ENCODE results near the gene ZNF197.
"Not testable (repeated sequence)": the region's sequence is repeated elsewhere in the genome, so short reads cannot be mapped to it uniquely, and the experiment has no call there.

Gene ZNF197

DNA sequence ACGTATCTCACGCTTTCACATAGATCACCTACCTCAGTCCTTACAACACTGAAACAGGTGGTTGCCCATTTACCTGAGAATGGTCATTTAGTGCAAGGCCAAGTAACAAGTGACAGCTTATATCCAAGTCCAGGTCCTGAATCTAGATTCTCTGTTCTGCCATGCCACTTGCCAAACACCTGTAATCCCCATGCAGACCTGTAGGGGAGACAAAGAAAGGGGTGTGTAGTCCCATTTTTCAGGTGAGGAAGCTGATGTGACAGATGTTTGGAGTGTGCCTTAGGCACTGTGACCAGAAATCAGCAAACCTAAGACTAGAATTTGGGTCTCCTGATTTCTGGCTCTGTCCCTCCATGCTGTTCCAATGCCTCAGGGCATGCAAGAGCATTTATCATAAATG is 36.4 kb downstream of the ZNF197 start:
- in situ Hi-C loops (cut with HindIII; ENCODE audit: low sequenced_read_pairs): no loop called here
- no peak overlapping the region for H3K4me3 ChIP-seq (ENCODE audit: low read depth, low read length)
- no peak for DNase-seq (ENCODE audit: low read depth, low spot score)
- TF ChIP-seq, protein P1, sequence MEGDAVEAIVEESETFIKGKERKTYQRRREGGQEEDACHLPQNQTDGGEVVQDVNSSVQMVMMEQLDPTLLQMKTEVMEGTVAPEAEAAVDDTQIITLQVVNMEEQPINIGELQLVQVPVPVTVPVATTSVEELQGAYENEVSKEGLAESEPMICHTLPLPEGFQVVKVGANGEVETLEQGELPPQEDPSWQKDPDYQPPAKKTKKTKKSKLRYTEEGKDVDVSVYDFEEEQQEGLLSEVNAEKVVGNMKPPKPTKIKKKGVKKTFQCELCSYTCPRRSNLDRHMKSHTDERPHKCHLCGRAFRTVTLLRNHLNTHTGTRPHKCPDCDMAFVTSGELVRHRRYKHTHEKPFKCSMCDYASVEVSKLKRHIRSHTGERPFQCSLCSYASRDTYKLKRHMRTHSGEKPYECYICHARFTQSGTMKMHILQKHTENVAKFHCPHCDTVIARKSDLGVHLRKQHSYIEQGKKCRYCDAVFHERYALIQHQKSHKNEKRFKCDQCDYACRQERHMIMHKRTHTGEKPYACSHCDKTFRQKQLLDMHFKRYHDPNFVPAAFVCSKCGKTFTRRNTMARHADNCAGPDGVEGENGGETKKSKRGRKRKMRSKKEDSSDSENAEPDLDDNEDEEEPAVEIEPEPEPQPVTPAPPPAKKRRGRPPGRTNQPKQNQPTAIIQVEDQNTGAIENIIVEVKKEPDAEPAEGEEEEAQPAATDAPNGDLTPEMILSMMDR (IDR thresholded peaks at IDR 0.05; ENCODE audit: low read depth, low read length): peak; percentile 15

DNA sequence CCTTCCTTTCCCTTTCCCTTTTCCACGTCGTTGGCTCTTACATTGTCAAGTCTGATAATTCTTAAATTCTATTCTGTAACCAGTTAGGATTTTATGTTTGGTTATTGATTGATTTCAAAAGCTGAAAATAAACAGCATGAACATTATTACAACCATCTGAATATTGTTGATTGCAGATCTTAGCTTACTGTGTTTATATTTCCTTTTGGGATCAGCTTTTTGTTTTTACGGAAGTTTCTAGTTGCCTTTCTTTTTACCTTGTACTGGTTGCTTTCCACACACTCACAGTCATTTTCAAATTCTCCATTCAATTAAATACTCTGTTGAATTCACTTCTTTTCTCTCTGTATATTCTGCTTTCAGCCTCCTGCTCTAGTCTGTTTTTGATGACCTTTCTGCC is 40.3 kb downstream of the ZNF197 start:
- DNase-seq (ENCODE audit: low read depth, low spot score): no peak
- H3K4me3 ChIP-seq (ENCODE audit: low read depth, low read length): no peak overlapping the region
- TF ChIP-seq, protein P1 (IDR thresholded peaks at IDR 0.05; ENCODE audit: low read depth, low read length): no peak
- in situ Hi-C loops (cut with HindIII; ENCODE audit: low sequenced_read_pairs): no loop called here

DNA sequence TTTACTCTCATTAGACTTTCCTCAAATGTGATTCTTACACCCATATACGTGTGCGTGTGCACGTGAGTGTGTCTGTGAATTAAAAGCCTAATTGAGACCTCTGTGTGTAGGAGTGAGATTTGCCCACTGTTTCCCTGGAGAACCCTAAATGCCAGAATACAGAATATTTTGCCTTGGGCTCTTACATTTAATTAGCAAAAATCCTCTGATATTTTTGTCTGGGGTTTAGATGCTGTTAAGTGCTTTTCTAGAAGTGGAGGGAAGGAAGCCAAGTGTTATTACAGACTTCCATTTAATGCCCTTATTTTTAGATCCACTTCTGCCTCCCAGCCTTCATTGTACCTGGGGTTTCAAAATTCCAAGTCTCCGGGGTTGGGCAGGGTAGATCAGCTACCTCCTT is 41.5 kb downstream of the ZNF197 start:
- no peak overlapping the region for H3K4me3 ChIP-seq (ENCODE audit: low read depth, low read length)
- in situ Hi-C loops (cut with HindIII; ENCODE audit: low sequenced_read_pairs): no loop called here
- TF ChIP-seq, protein P1 (IDR thresholded peaks at IDR 0.05; ENCODE audit: low read depth, low read length): no peak
- DNase-seq (ENCODE audit: low read depth, low spot score): no peak

DNA sequence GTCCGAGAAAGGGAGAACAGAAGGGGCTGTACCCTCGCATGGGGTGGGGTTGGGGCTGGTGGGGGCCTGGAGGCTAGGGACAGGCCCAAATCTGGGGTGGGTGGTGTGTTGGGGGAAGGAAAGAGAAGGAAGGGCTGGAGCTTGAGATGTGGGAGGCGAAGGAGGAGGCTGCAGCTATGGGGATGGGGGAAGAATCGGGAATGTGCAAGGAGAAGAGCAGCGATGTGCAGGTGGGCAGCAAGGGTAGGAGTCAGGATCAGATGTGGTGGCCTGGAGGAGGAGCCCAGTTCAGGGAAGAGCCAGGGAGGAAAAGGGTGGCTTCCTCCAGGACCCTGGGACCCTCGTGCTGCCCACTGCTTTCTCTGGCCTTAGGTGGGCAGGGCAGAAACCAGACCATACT is 44.9 kb downstream of the ZNF197 start:
- no peak for DNase-seq (ENCODE audit: low read depth, low spot score)
- in situ Hi-C loops (cut with HindIII; ENCODE audit: low sequenced_read_pairs): no loop called here
- H3K4me3 ChIP-seq (ENCODE audit: low read depth, low read length): no peak overlapping the region
- TF ChIP-seq, protein P1 (IDR thresholded peaks at IDR 0.05; ENCODE audit: low read depth, low read length): no peak

DNA sequence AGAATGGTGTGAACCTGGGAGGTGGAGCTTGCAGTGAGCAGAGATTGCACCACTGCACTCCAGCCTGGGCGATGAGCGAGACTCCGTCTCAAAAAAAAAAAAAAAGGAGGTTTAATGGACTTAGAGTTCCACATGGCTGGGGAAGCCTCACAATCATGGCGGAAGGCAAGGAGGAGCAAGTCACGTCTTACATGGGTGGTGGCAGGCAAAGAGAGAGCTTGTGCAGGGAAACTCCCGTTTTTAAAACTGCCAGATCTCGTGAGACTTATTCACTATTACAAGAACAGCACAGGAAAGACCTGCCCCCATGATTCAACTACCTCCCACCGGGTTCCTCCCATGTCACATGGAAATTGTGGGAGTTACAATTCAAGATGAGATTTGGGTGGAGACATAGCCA is 48.6 kb downstream of the ZNF197 start:
- in situ Hi-C loops (cut with HindIII; ENCODE audit: low sequenced_read_pairs); H3K4me3 ChIP-seq (ENCODE audit: low read depth, low read length); DNase-seq (ENCODE audit: low read depth, low spot score): not testable (repeated sequence)

DNA sequence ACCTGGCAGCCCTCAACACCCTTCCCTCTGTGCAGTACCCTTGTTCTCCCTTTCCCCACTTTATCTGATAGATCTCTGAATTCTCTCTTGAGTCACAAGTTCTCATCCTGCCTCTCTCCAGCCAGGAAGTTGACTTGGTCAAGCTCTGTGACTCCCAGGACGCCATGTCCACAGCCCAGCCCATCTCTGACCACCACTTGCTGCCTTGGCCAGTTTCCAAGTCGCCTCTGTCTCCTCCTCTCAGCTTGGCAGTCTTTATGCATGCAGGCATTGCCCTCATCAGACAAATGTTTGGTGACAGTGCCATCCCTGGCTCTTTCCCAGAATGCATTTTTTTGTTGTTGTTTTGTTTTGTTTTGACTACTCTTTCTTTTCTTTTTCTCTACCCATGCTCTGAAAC is 49.4 kb downstream of the ZNF197 start:
- no peak overlapping the region for H3K4me3 ChIP-seq (ENCODE audit: low read depth, low read length)
- TF ChIP-seq, protein P1 (IDR thresholded peaks at IDR 0.05; ENCODE audit: low read depth, low read length): no peak
- in situ Hi-C loops (cut with HindIII; ENCODE audit: low sequenced_read_pairs): no loop called here
- DNase-seq (ENCODE audit: low read depth, low spot score): no peak

DNA sequence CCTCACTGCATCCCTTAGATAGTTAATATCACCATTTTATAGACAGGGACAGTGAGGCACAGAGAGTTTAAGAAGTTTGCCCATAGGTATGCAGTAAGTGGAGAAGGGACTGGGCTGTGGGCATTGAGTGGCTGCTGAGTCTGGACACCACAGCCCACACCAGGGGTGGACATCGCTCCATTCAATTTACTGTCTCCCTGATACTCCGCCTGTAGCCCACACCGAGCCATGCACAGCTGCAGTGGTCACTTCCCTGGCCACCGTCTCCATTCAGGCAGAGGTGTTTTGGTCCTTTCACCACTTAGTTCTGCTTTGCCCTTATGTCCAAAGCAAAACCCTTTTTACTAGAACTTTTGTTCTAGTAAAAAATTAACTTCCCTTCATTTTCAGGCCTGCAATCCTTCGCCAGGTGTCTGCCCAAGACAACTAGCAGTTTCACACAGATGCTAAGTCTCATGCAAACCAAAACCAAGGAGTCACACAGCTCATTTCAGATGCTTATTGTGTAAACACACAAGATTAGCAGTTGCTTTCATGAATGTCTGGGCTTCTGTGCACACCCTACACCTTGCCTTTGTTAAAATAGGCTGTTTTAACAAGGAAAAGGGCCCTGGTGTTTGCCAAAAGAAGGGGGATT is 53.8 kb downstream of the ZNF197 start:
- no peak for DNase-seq (ENCODE audit: low read depth, low spot score)

More for the DNA sequence above, 53.8 kb downstream of the ZNF197 start:
- TF ChIP-seq, protein P1 (IDR thresholded peaks at IDR 0.05; ENCODE audit: low read depth, low read length): no peak
- no peak overlapping the region for H3K4me3 ChIP-seq (ENCODE audit: low read depth, low read length)
- in situ Hi-C loops (cut with HindIII; ENCODE audit: low sequenced_read_pairs): no loop called here
